SK-MEL-5 (cell line): ENCODE data around the gene APC. TPM values are rescaled to one million over a fixed set of nuclear protein-coding genes. Genes with fewer than 3 reads are reported as not detected.
"Not testable (repeated sequence)": the region's sequence is repeated elsewhere in the genome, so short reads cannot be mapped to it uniquely, and the experiment has no call there.

ENCODE experiments used
- DNase-seq: peaks from one replicate; pipeline ENCODE4 v3.0.0-alpha.2; 2016; ENCODE audit warnings: low read depth, low spot score
- in situ Hi-C: cut with HindIII; loops from 2 replicates; pipeline ENCODE4 v1.10.0; 2016; ENCODE audit warnings: low sequenced_read_pairs, high pct_unique_total_duplicates, low pct_unique_long_range_greater_than_20kb
- small RNA-seq, 2 experiments: library from RNA; depleted of rRNA; stranded (forward); fragments of <200 nt; gene quantifications; one replicate each; pipeline ENCODE3, GENCODE V24; 2014
- total RNA-seq: library from RNA; depleted of rRNA; stranded (reverse); fragments of >200 nt; shearing (Covaris generic); gene quantifications from 2 replicates; pipeline ENCODE4 v1.2.3, GENCODE V29; 2014; rRNA removed

APC gene
- total RNA-seq, 1 experiment from 2014 or later, result 55.6 TPM

- DNase-seq, result no peak
- in situ Hi-C loops, result no loop called here
These were observed 127.4 kb downstream of the APC start for GRCh38 chr5:112865128-112865527.

DNA sequence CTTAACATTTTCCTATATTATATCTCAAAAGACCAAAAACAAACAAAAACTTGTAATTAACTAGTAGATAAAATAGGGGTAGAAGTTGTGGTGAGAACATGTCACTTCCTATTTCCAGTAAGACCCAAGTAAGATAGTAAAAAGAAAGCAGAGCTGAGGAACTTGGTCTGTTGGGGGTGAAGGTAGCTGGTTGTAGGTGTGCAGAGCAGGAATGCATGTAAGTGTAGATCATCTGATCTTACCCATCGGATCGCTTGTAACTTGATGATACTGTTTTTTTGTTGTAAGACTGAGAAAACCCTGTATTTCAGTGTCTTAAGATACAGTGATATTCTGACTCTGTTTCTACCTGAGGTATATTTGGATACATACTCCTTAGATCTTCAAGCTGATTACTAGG is 129.1 kb downstream of the APC start:
- DNase-seq, result no peak
- in situ Hi-C loops, result no loop called here

DNA sequence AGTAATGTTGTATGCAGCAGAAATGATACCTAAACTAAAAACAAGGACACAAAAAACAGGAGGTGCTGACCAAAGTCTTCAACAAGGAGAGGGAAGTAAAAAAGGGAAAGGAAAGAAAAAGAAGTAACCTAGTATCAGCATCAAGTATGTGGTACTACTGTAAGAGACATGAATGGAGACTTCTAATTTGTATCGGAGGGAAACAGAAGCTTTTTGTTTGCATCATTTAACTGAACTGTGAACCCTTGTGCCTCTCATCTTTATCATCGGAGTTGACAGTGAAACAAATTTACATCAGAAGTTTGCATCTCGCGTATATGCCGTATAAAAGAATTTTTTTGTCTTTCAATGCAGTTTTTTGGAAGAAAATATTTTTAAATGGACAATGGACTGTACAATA is 129.7 kb downstream of the APC start:
- no peak for DNase-seq
- in situ Hi-C loops, result no loop called here

- in situ Hi-C loops, result no loop called here
- no peak for DNase-seq
These were observed 132.3 kb downstream of the APC start for GRCh38 chr5:112869948-112870347.

DNA sequence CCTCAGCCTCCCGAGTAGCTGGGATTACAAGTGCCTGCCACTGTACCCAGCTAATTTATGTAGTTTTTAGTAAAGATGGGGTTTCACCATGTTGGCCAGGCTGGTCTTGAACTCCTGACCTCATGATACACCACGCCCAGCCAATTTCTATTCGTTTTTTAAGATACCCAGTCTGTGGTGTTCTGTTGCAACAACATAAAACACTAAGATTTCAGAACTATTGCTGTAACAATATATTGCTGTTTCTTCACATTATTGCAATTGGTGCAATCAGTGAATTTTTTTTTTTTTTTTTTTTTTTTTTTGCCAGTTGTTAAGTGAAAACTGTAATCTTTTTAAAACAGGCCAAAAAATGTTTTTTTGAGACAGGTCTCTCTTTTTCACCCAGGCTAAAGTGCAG is 133.3 kb downstream of the APC start:
- in situ Hi-C loops, result no loop called here
- DNase-seq, result no peak

- DNase-seq, result no peak
- in situ Hi-C loops, result no loop called here
These were observed 138.7 kb downstream of the APC start for GRCh38 chr5:112876362-112876761.

DNA sequence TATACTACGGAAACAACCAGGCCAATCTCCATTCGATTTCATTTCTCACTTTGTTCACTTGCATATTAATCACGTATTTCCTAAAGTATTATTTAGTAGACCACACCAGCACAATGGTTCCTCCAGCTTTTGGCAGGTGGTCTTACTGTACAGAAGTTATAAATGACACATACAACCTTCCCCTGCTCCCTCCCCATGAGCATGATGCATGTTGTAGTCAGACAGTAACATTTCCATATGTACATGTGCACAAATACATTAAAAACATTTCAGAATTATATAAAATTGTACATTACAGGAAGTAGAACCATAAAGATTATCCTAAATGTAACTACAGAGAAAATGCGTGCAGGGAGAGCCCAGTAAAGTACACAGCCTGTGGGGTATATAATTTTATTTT is 140.4 kb downstream of the APC start:
- in situ Hi-C loops, result no loop called here
- DNase-seq, result no peak

- in situ Hi-C loops, result no loop called here
- DNase-seq, result no peak
These were observed 141.1 kb downstream of the APC start for GRCh38 chr5:112878760-112879159.

- in situ Hi-C loops, result no loop called here
- no peak for DNase-seq
These were observed 142.7 kb downstream of the APC start for GRCh38 chr5:112880219-112880964.

- DNase-seq, result no peak
- in situ Hi-C loops, result no loop called here
These were observed 145.5 kb downstream of the APC start for GRCh38 chr5:112883192-112883591.

DNA sequence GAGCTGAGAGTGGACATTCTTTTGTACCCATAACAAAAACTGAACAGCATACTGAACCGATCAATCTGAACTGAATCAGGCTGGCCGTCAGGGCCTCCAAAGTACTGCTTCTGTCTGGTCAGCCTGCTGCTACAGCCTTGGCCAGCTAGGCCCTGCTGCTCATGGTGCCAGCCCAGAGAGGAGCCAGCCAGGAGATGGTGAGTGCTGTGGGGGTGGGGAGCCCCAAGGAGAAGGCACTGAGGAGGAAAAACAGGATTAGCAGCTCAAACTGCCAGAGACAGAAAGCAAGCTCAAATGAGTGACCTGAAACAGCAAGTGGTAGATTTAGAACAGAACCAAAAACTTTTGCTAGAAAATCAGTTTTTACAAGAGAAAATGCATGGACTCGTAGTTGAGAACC is 147.3 kb downstream of the APC start:
- in situ Hi-C loops, result no loop called here
- no peak for DNase-seq

DNA sequence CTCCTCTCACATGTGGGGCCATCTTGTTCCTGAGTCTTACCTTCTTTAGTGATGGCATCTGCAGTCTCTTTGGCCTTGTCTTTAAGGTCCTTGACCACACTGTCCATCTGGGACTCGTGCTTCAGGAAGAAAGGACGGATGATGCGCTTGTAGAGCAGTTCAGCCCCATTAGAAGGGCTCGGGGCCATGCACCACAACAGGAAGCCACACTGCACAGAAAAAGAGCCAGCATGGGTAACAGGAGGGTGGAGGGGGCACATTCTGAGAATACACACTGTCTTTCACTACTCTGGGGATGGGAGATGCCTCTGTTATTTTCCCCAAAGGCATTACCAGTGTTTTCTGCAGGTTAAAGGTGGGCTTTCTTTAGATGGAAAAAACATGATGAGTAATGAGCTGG is 149.3 kb downstream of the APC start:
- no peak for DNase-seq
- in situ Hi-C loops, result no loop called here

- in situ Hi-C loops, DNase-seq: not testable (repeated sequence)
These were observed 154.4 kb downstream of the APC start for GRCh38 chr5:112892066-112892465.

DNA sequence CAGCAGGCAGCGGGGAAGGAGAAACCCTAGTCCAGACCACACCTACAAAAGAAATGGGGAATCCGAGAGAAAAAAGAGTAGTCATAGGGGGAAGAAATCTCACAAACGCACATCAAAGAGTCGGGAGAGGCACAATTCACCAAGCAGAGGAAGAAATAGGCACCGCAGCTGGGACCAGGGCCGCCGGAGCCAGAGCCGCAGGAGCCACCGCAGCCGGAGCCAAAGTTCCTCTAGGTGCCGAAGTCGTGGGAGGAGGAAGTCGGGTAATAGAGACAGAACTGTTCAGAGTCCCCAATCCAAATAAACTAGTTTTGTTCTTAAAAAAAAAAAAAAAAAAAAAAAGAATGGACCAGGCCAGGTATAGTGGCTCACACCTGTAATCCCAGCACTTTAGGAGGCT is 155.1 kb downstream of the APC start:
- no peak for DNase-seq
- in situ Hi-C loops, result no loop called here

GRCh38 chr5:112895682-112896081 is 158.0 kb downstream of the APC start:
- no peak for DNase-seq
- in situ Hi-C loops, result no loop called here

Small RNAs within 50 kb of the gene (small RNA-seq; reads per million reads assigned to genes)
- gene RNU6-482P, result 0 reads per million in 2 experiments

Other genes starting within 250 kb of the APC start
- 96.7 and 108 TPM in 2 replicates for gene SRP19, start 123.4 kb downstream of the APC start, total RNA-seq
- 32.4 and 47.7 TPM in 2 replicates for gene REEP5, start 184.3 kb downstream of the APC start, total RNA-seq
- gene DCP2, start 238.9 kb downstream of the APC start, total RNA-seq, result 35.5 and 38.3 TPM in 2 replicates